H1 (cell line): ENCODE data around the gene USHBP1. TPM values are rescaled to one million over a fixed set of nuclear protein-coding genes. Genes with fewer than 3 reads are reported as not detected.

Source experiments
- ATF2 ChIP-seq: IDR thresholded peaks from 2 replicates; pipeline ENCODE4 v1.6.1; 2012; ENCODE audit warnings: low read length, inconsistent platforms
- SIRT6 ChIP-seq: IDR thresholded peaks from one replicate; pipeline ENCODE4 v1.7.1; 2012; ENCODE audit warnings: low read length, inconsistent platforms
- polyA plus RNA-seq, 7 experiments: library from polyadenylated mRNA; depleted of rRNA in 3 of 7; stranded (reverse) in 5 of 7; unstranded in 2 of 7; fragments of >200 nt in 5 of 7; fragments of 200-250 nt in 2 of 7; gene quantifications; 1 replicate in 5 of 7; 2 replicates in 1 of 7; 4 replicates in 1 of 7; pipeline versions ENCODE4 v1.2.1 to v1.2.3, GENCODE V29; 2011 to 2013; ENCODE audit warnings: missing spikeins in 2 of 7, mixed read lengths in 2 of 7
- total RNA-seq: library from RNA; stranded (reverse); fragmentation: NEBNext Ultra II Directional; extraction: Animal tissue kit (Norgen Biotek cat#: 25700); gene quantifications from 2 replicates; pipeline ENCODE4 v1.2.1, GENCODE V29; 2021

The USHBP1 gene
- total and polyA plus RNA-seq, 2 of the 8 experiments (the other 6 are each of a cell fraction or from before 2014, with no cell fraction given): 5.0 to 7.5 TPM

- TF ChIP-seq ATF2 (no peak), SIRT6 (no peak)
Observed at GRCh38 chr19:17256130-17256529, 8.4 kb downstream of the USHBP1 start (continued).
